Left forelimb (tissue), 1 donor: ENCODE measurements around the gene PAK1.

Experiments
- DNase-seq: peaks from one replicate; pipeline ENCODE4 v3.0.0-alpha.2; 2018; ENCODE audit warnings: low spot score

Gene PAK1

GRCh38 chr11:77474684-77475060 is 778 bp upstream of the PAK1 start:
- DNase-seq = no peak

GRCh38 chr11:77472991-77473800 is 698 bp downstream of the PAK1 start:
- peak; percentile 65 for DNase-seq

GRCh38 chr11:77471558-77472193 is 2.2 kb downstream of the PAK1 start:
- DNase-seq = no peak

- no peak for DNase-seq
Observed at GRCh38 chr11:77470971-77471370, 2.9 kb downstream of the PAK1 start.

- DNase-seq = no peak
Observed at GRCh38 chr11:77470504-77470903, 3.4 kb downstream of the PAK1 start.

GRCh38 chr11:77468527-77468926 is 5.4 kb downstream of the PAK1 start:
- DNase-seq = no peak

- DNase-seq = no peak
Observed at GRCh38 chr11:77467993-77468392, 5.9 kb downstream of the PAK1 start.

GRCh38 chr11:77467233-77467632 is 6.7 kb downstream of the PAK1 start:
- DNase-seq = no peak

GRCh38 chr11:77457340-77457739 is 16.6 kb downstream of the PAK1 start:
- DNase-seq = no peak

- no peak for DNase-seq
Observed at GRCh38 chr11:77455740-77456139, 18.2 kb downstream of the PAK1 start.

GRCh38 chr11:77454867-77455655 is 18.8 kb downstream of the PAK1 start:
- no peak for DNase-seq

GRCh38 chr11:77450227-77450626 is 23.7 kb downstream of the PAK1 start:
- no peak for DNase-seq

- no peak for DNase-seq
Observed at GRCh38 chr11:77449784-77450183, 24.1 kb downstream of the PAK1 start.

- no peak for DNase-seq
Observed at GRCh38 chr11:77449060-77449521, 24.8 kb downstream of the PAK1 start.

GRCh38 chr11:77448269-77448668 is 25.6 kb downstream of the PAK1 start:
- DNase-seq = no peak

- DNase-seq = no peak
Observed at GRCh38 chr11:77446911-77447629, 26.8 kb downstream of the PAK1 start.

GRCh38 chr11:77444261-77444660 is 29.6 kb downstream of the PAK1 start:
- no peak for DNase-seq

- DNase-seq = no peak
Observed at GRCh38 chr11:77442394-77443053, 31.4 kb downstream of the PAK1 start.

- DNase-seq = no peak
Observed at GRCh38 chr11:77441426-77441825, 32.5 kb downstream of the PAK1 start.

- DNase-seq = no peak
Observed at GRCh38 chr11:77440678-77441077, 33.2 kb downstream of the PAK1 start.

- DNase-seq = no peak
Observed at GRCh38 chr11:77438487-77438886, 35.4 kb downstream of the PAK1 start.

- DNase-seq = no peak
Observed at GRCh38 chr11:77436969-77437368, 36.9 kb downstream of the PAK1 start.
